ENCODE data around the gene CCDC28B.
A peak's percentile ranks its signal among the peaks of the same experiment; 100 is the strongest.

The CCDC28B gene

GRCh38 chr1:32180186-32181060 lies 20.0 kb upstream of the CCDC28B start:
- Histone ChIP-seq H3K4me3 (ENCODE audit: low read length) (peak overlapping the region; percentile 56), H3K27me3 (ENCODE audit: control insufficient read depth, insufficient read depth, low read length) (no peaks in the 10 kb centered on the region), H3K4me1 (ENCODE audit: control insufficient read depth, insufficient read depth, low read length) (peaks cover 17% of the 10 kb centered on the region), H3K27ac (ENCODE audit: low read depth, low read length) (peak overlapping the region; percentile 99), H3K9ac (ENCODE audit: low read length) (peak overlapping the region; percentile 42), H3K36me3 (ENCODE audit: control insufficient read depth, insufficient read depth, low read length) (peaks cover 14% of the 10 kb centered on the region)

- Histone ChIP-seq H3K27ac (ENCODE audit: low read depth, low read length) (peak overlapping the region; percentile 99), H3K4me3 (ENCODE audit: low read length) (peak overlapping the region; percentile 56), H3K9ac (ENCODE audit: low read length) (no peak overlapping the region), H3K36me3 (ENCODE audit: control insufficient read depth, insufficient read depth, low read length) (peaks cover 15% of the 10 kb centered on the region), H3K27me3 (ENCODE audit: control insufficient read depth, insufficient read depth, low read length) (no peaks in the 10 kb centered on the region), H3K4me1 (ENCODE audit: control insufficient read depth, insufficient read depth, low read length) (peaks cover 17% of the 10 kb centered on the region)
These were observed 19.3 kb upstream of the CCDC28B start for GRCh38 chr1:32181065-32181464.

- H3K4me1 ChIP-seq (ENCODE audit: control insufficient read depth, insufficient read depth, low read length): peaks cover 17% of the 10 kb centered on the region
- H3K9ac ChIP-seq (ENCODE audit: low read length): no peak overlapping the region
- peaks cover 20% of the 10 kb centered on the region for H3K36me3 ChIP-seq (ENCODE audit: control insufficient read depth, insufficient read depth, low read length)
- H3K4me3 ChIP-seq (ENCODE audit: low read length): peak overlapping the region; percentile 56
- H3K27me3 ChIP-seq (ENCODE audit: control insufficient read depth, insufficient read depth, low read length): no peaks in the 10 kb centered on the region
- H3K27ac ChIP-seq (ENCODE audit: low read depth, low read length): peak overlapping the region; percentile 14
These were observed 18.8 kb upstream of the CCDC28B start for GRCh38 chr1:32181563-32181962.

- no peak overlapping the region for H3K27ac ChIP-seq (ENCODE audit: low read depth, low read length)
- H3K4me3 ChIP-seq (ENCODE audit: low read length): no peak overlapping the region
- H3K27me3 ChIP-seq (ENCODE audit: control insufficient read depth, insufficient read depth, low read length): no peaks in the 10 kb centered on the region
- peaks cover 21% of the 10 kb centered on the region for H3K36me3 ChIP-seq (ENCODE audit: control insufficient read depth, insufficient read depth, low read length)
- peaks cover 17% of the 10 kb centered on the region for H3K4me1 ChIP-seq (ENCODE audit: control insufficient read depth, insufficient read depth, low read length)
- no peak overlapping the region for H3K9ac ChIP-seq (ENCODE audit: low read length)
These were observed 18.3 kb upstream of the CCDC28B start for GRCh38 chr1:32182060-32182459.

GRCh38 chr1:32184650-32185049 lies 15.7 kb upstream of the CCDC28B start:
- Histone ChIP-seq H3K27ac (ENCODE audit: low read depth, low read length) (no peak overlapping the region), H3K27me3 (ENCODE audit: control insufficient read depth, insufficient read depth, low read length) (no peaks in the 10 kb centered on the region), H3K9ac (ENCODE audit: low read length) (no peak overlapping the region), H3K36me3 (ENCODE audit: control insufficient read depth, insufficient read depth, low read length) (peaks cover 29% of the 10 kb centered on the region), H3K4me3 (ENCODE audit: low read length) (no peak overlapping the region), H3K4me1 (ENCODE audit: control insufficient read depth, insufficient read depth, low read length) (peaks cover 12% of the 10 kb centered on the region)

- H3K27me3 ChIP-seq (ENCODE audit: control insufficient read depth, insufficient read depth, low read length): no peaks in the 10 kb centered on the region
- no peak overlapping the region for H3K27ac ChIP-seq (ENCODE audit: low read depth, low read length)
- no peak overlapping the region for H3K9ac ChIP-seq (ENCODE audit: low read length)
- H3K36me3 ChIP-seq (ENCODE audit: control insufficient read depth, insufficient read depth, low read length): peaks cover 38% of the 10 kb centered on the region
- no peak overlapping the region for H3K4me3 ChIP-seq (ENCODE audit: low read length)
- peaks cover 6% of the 10 kb centered on the region for H3K4me1 ChIP-seq (ENCODE audit: control insufficient read depth, insufficient read depth, low read length)
These were observed 14.3 kb upstream of the CCDC28B start for GRCh38 chr1:32186077-32186476.

- Histone ChIP-seq H3K36me3 (ENCODE audit: control insufficient read depth, insufficient read depth, low read length) (peaks cover 38% of the 10 kb centered on the region), H3K4me1 (ENCODE audit: control insufficient read depth, insufficient read depth, low read length) (peaks cover 2% of the 10 kb centered on the region), H3K9ac (ENCODE audit: low read length) (no peak overlapping the region), H3K4me3 (ENCODE audit: low read length) (no peak overlapping the region), H3K27ac (ENCODE audit: low read depth, low read length) (no peak overlapping the region), H3K27me3 (ENCODE audit: control insufficient read depth, insufficient read depth, low read length) (no peaks in the 10 kb centered on the region)
These were observed 13.9 kb upstream of the CCDC28B start for GRCh38 chr1:32186491-32186890.

- Histone ChIP-seq H3K4me3 (ENCODE audit: low read length) (no peak overlapping the region), H3K36me3 (ENCODE audit: control insufficient read depth, insufficient read depth, low read length) (peaks cover 50% of the 10 kb centered on the region), H3K27me3 (ENCODE audit: control insufficient read depth, insufficient read depth, low read length) (no peaks in the 10 kb centered on the region), H3K9ac (ENCODE audit: low read length) (no peak overlapping the region), H3K27ac (ENCODE audit: low read depth, low read length) (no peak overlapping the region), H3K4me1 (ENCODE audit: control insufficient read depth, insufficient read depth, low read length) (no peaks in the 10 kb centered on the region)
These were observed 12.5 kb upstream of the CCDC28B start for GRCh38 chr1:32187850-32188249.

GRCh38 chr1:32192220-32192948 lies 8.0 kb upstream of the CCDC28B start:
- no peak overlapping the region for H3K9ac ChIP-seq (ENCODE audit: low read length)
- no peaks in the 10 kb centered on the region for H3K27me3 ChIP-seq (ENCODE audit: control insufficient read depth, insufficient read depth, low read length)
- H3K4me3 ChIP-seq (ENCODE audit: low read length): no peak overlapping the region
- no peaks in the 10 kb centered on the region for H3K4me1 ChIP-seq (ENCODE audit: control insufficient read depth, insufficient read depth, low read length)
- no peak overlapping the region for H3K27ac ChIP-seq (ENCODE audit: low read depth, low read length)
- peaks cover 58% of the 10 kb centered on the region for H3K36me3 ChIP-seq (ENCODE audit: control insufficient read depth, insufficient read depth, low read length)

GRCh38 chr1:32194984-32195383 lies 5.4 kb upstream of the CCDC28B start:
- H3K9ac ChIP-seq (ENCODE audit: low read length): no peak overlapping the region
- no peak overlapping the region for H3K4me3 ChIP-seq (ENCODE audit: low read length)
- H3K4me1 ChIP-seq (ENCODE audit: control insufficient read depth, insufficient read depth, low read length): peaks cover 7% of the 10 kb centered on the region
- H3K27ac ChIP-seq (ENCODE audit: low read depth, low read length): no peak overlapping the region
- H3K36me3 ChIP-seq (ENCODE audit: control insufficient read depth, insufficient read depth, low read length): peaks cover 48% of the 10 kb centered on the region
- no peaks in the 10 kb centered on the region for H3K27me3 ChIP-seq (ENCODE audit: control insufficient read depth, insufficient read depth, low read length)

GRCh38 chr1:32195531-32195930 lies 4.9 kb upstream of the CCDC28B start:
- no peak overlapping the region for H3K9ac ChIP-seq (ENCODE audit: low read length)
- peaks cover 44% of the 10 kb centered on the region for H3K36me3 ChIP-seq (ENCODE audit: control insufficient read depth, insufficient read depth, low read length)
- H3K27ac ChIP-seq (ENCODE audit: low read depth, low read length): no peak overlapping the region
- no peak overlapping the region for H3K4me3 ChIP-seq (ENCODE audit: low read length)
- no peaks in the 10 kb centered on the region for H3K27me3 ChIP-seq (ENCODE audit: control insufficient read depth, insufficient read depth, low read length)
- peaks cover 8% of the 10 kb centered on the region for H3K4me1 ChIP-seq (ENCODE audit: control insufficient read depth, insufficient read depth, low read length)

- H3K4me3 ChIP-seq (ENCODE audit: low read length): no peak overlapping the region
- H3K27me3 ChIP-seq (ENCODE audit: control insufficient read depth, insufficient read depth, low read length): no peaks in the 10 kb centered on the region
- no peak overlapping the region for H3K27ac ChIP-seq (ENCODE audit: low read depth, low read length)
- H3K4me1 ChIP-seq (ENCODE audit: control insufficient read depth, insufficient read depth, low read length): peaks cover 9% of the 10 kb centered on the region
- no peak overlapping the region for H3K9ac ChIP-seq (ENCODE audit: low read length)
- H3K36me3 ChIP-seq (ENCODE audit: control insufficient read depth, insufficient read depth, low read length): peaks cover 41% of the 10 kb centered on the region
These were observed 4.2 kb upstream of the CCDC28B start for GRCh38 chr1:32195972-32196823.

Measured in rectal smooth muscle tissue (tissue), 1 donor.